Heart left ventricle (tissue), 16 donors: ENCODE results near the gene RUNX2. TPM values are rescaled to one million over a fixed set of nuclear protein-coding genes. Genes with fewer than 3 reads are reported as not detected.

Source experiments
- ATAC-seq, 4 donors: fragments of 200-7000 bp; cut with Tn5 transposase; one replicate each; pipeline ENCODE4 v1.9.1; 2020 to 2022; ENCODE audit warnings: moderate library complexity in 4 of 4, mild to moderate bottlenecking in 3 of 4, moderate number of reproducible peaks in 1 of 4
- DNase-seq, 5 donors: peaks; one replicate each; pipeline ENCODE4 v3.0.0-alpha.2; 2020
- H3K27ac ChIP-seq, 12 donors: fragments of 200-600 bp; sonication (generic) in 4 of 12; one replicate each; pipeline versions ENCODE4 v1.5.0 to v1.8.0; 2016 to 2022; ENCODE audit warnings: mild to moderate bottlenecking in 2 of 12
- H3K27me3 ChIP-seq, 9 donors: fragments of 200-600 bp; sonication (generic) in 2 of 9; one replicate each; pipeline versions ENCODE4 v1.5.1 to v1.8.0; 2016 to 2022; ENCODE audit warnings: mild to moderate bottlenecking in 3 of 9
- H3K36me3 ChIP-seq, 9 donors: fragments of 200-600 bp; sonication (generic) in 2 of 9; one replicate each; pipeline versions ENCODE4 v1.5.0 to v1.8.0; 2018 to 2022; ENCODE audit warnings: mild to moderate bottlenecking in 2 of 9
- H3K4me1 ChIP-seq, 12 donors: fragments of 200-600 bp; sonication (generic) in 4 of 12; one replicate each; pipeline versions ENCODE4 v1.5.0 to v1.8.0; 2016 to 2022; ENCODE audit warnings: mild to moderate bottlenecking in 3 of 12
- H3K4me3 ChIP-seq, 12 donors: fragments of 200-600 bp; sonication (generic) in 4 of 12; one replicate each; pipeline versions ENCODE4 v1.5.0 to v1.8.0; 2017 to 2022; ENCODE audit warnings: mild to moderate bottlenecking in 9 of 12, moderate library complexity in 4 of 12
- H3K9me3 ChIP-seq, 12 donors: fragments of 200-600 bp; sonication (generic) in 4 of 12; one replicate each; pipeline versions ENCODE4 v1.5.0 to v1.8.0; 2016 to 2022; ENCODE audit warnings: mild to moderate bottlenecking in 1 of 12
- CTCF ChIP-seq, 12 donors: fragments of 200-600 bp; sonication (generic) in 4 of 12; IDR thresholded peaks; one replicate each; pipeline versions ENCODE4 v1.5.0 to v1.8.0; 2018 to 2022; ENCODE audit warnings: antibody characterized with exemption in 12 of 12, mild to moderate bottlenecking in 5 of 12
- POLR2A ChIP-seq, 2 donors: fragments of 450-650 bp; IDR thresholded peaks; one replicate each; pipeline ENCODE4 v1.6.1; 2017; ENCODE audit warnings: antibody characterized with exemption in 2 of 2, mild to moderate bottlenecking in 2 of 2, moderate library complexity in 2 of 2
- WGBS, 4 donors: extraction: QIAGEN DNeasy Blood & Tissue Kit in 2 of 4; methylation state at CpG; one replicate each; pipeline versions ENCODE4 v1.1.5 to v1.1.7; 2013 to 2018; 5-methylcytosine and 5-hydroxymethylcytosine counted together
- intact Hi-C, 10 donors: fragments of 100-400 bp; cut with DNase I; formaldehyde crosslinking; loops; one replicate each; pipeline versions ENCODE4 v1.11.1 to v1.14.2; 2022
- polyA plus RNA-seq, 2 donors: library from polyadenylated mRNA; stranded (reverse); fragments of 200-250 nt; gene quantifications; one replicate each; pipeline ENCODE4 v1.2.3, GENCODE V29; 2013
- total RNA-seq, 9 donors: library from RNA; depleted of rRNA in 2 of 9; stranded (reverse); fragments of >200 nt in 2 of 9; fragmentation: NEBNext Ultra II Directional in 3 of 9; extraction: Animal tissue kit (Norgen Biotek cat#: 25700) in 3 of 9; gene quantifications; one replicate each; pipeline versions ENCODE4 v1.1.0 to v1.2.4, GENCODE V29; 2016 to 2023
- donor health status: ischemic (EF 13 %, LVEDD 7.1; RV severe dilation, severe dysfunction).
- donor health status: healthy with polysubstance abuse.
- donor health status: DM: no; HTN: yes; CAD: no.
- donor health status: DM: no; HTN: no; CAD: no.
- donor health status: ischemic (EF 25% LVEDD 6.9; RV normal size, moderate dysfunction).
- donor health status: ischemic (EF 25% LVEDD 5.7; RV mildly dilated, moderate dysfunction).
- donor health status: healthy.
- donor health status: DM: yes; HTN: yes; CAD: no.
- donor health status: ischemic (EF 35%, LVEDD 5.7; RV mildly dilated, moderate dysfunction).
- donor health status: nonischemic (EF 11% LVEDD 7.7; RV severe dilation, severe dysfunction).
- donor health status: DM: yes; HTN: yes; CAD: no.
- donor health status: PGD.
- donor health status: ischemic (EF 29% LVEDD 5.4; RV normal size, mild dysfunction).
- donor health status: nonischemic (EF 23%, LVEDD 6.1; RV moderate dilation, normal function).

RUNX2 gene
- total and polyA plus RNA-seq, 11 donors, result 0.37 to 3.1 (median 2.0) TPM

DNA sequence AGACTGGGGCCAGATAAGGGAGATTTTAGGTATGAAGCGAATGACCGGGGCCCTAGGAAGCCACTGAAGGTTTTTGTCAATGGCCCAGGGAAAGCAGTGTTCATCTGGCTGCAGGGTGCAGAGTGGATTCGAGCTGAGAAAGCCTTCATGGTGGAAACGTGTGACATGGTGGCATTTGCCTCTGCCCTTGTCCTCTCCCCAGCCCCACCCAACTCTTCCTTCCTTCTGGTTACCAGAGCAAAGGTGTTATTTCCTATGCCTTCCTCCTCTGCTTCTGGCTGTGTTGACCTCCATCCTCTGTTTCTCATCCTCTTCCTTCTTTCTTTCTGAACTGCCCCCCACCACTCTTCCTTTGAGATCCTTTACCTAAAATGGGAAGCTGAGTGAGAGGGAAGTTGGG lies 244.7 kb downstream of the RUNX2 start:
- 66 to 84% (median 81%) methylated on average over 4 of the region's 4 CpGs for WGBS, 4 donors
- intact Hi-C loops, result no loop called here
- peaks cover 0 to 16% (median 1%) of the 10 kb centered on the region in 12 donors for H3K4me1 ChIP-seq

DNA sequence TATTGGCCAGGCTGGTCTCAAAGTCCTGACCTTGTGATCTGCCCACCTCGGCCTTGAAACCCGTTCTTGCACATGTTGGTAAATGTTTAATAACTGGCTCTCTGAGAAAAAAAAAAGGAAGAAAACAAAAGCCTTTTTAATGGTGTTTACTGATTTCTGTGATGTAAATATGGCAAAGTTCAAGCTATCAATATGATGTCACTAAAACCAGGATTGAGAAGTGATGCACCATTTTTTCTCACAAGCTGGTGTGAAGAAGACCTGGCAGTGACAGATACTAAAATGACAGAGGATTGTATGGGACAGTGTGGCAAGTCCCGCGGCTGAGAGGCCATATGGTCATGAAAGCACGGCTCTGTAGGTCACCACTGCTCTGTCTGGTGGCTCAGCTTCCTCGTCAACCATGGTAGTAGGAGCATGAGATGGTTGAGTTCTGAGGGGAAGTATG lies 245.9 kb downstream of the RUNX2 start:
- WGBS, 4 donors, result 86 to 91% (median 86%) methylated on average over 6 of the region's 6 CpGs
- ATAC-seq, result no peak
- Histone ChIP-seq H3K27ac (no peak overlapping the region), H3K4me3 (no peak overlapping the region), H3K4me1 (peaks cover 0 to 21% (median 3%) of the 10 kb centered on the region in 12 donors), H3K27me3 (no peaks in the 10 kb centered on the region), H3K9me3 (no peaks in the 10 kb centered on the region), H3K36me3 (no peaks in the 10 kb centered on the region)
- DNase-seq, result no peak
- intact Hi-C loops, result no loop called here
- TF ChIP-seq POLR2A (IDR thresholded peaks at IDR 0.05), result no peak
- no peak for TF ChIP-seq CTCF (IDR thresholded peaks at IDR 0.05)

More for the DNA sequence above, 244.7 kb downstream of the RUNX2 start:
- Histone ChIP-seq H3K36me3 (no peaks in the 10 kb centered on the region), H3K9me3 (no peaks in the 10 kb centered on the region), H3K4me3 (no peak overlapping the region), H3K27ac (no peak overlapping the region), H3K27me3 (no peaks in the 10 kb centered on the region)
- DNase-seq (no peak), ATAC-seq (no peak)
- TF ChIP-seq POLR2A (IDR thresholded peaks at IDR 0.05), result no peak
- TF ChIP-seq CTCF (IDR thresholded peaks at IDR 0.05), result no peak

- WGBS, 4 donors, result 79 to 100% (median 95%) methylated on average over 1 of the region's 1 CpG
- H3K27me3 ChIP-seq, result no peaks in the 10 kb centered on the region
- no peak overlapping the region for H3K4me3 ChIP-seq
- intact Hi-C loops, result no loop called here
- no peaks in the 10 kb centered on the region for H3K9me3 ChIP-seq
- H3K27ac ChIP-seq, result no peak overlapping the region
- ATAC-seq (no peak), DNase-seq (no peak)
- no peaks in the 10 kb centered on the region for H3K36me3 ChIP-seq
- H3K4me1 ChIP-seq, result peaks cover 0 to 17% (median 3%) of the 10 kb centered on the region in 12 donors
- TF ChIP-seq CTCF (IDR thresholded peaks at IDR 0.05), result no peak
- TF ChIP-seq POLR2A (IDR thresholded peaks at IDR 0.05), result no peak
Measured at GRCh38 chr6:45574885-45575284, 246.8 kb downstream of the RUNX2 start.

- TF ChIP-seq CTCF (IDR thresholded peaks at IDR 0.05), result no peak
- no peak for TF ChIP-seq POLR2A (IDR thresholded peaks at IDR 0.05)
- ATAC-seq, result peak; percentile 69 to 93 (median 90)
- H3K4me3 ChIP-seq, result no peak overlapping the region
Measured at GRCh38 chr6:45576648-45577624, 248.8 kb downstream of the RUNX2 start.

More at GRCh38 chr6:45576648-45577624, 248.8 kb downstream of the RUNX2 start:
- peaks cover 0 to 17% (median 3%) of the 10 kb centered on the region in 12 donors for H3K4me1 ChIP-seq
- peak; percentile 72 to 87 (median 73) for DNase-seq
- no peaks in the 10 kb centered on the region for H3K36me3 ChIP-seq
- peak overlapping the region in 1 of 12 donors; percentile 28 for H3K27ac ChIP-seq
- intact Hi-C loops, result no loop called here
- peaks cover 0 to 14% (median 2%) of the 10 kb centered on the region in 12 donors for H3K9me3 ChIP-seq
- no peaks in the 10 kb centered on the region for H3K27me3 ChIP-seq
- WGBS, 4 donors, result 64 to 71% (median 68%) methylated on average over 14 to 15 of the region's 15 CpGs
